Activated naive CD4-positive, alpha-beta T cell treated with anti-CD3 and anti-CD28 coated beads, Interleukin-2, amount 10 ng/mL, durations not matched to agents 7 days and 5 days (primary cell): Measurements from ENCODE around the gene IL12RB1.
"Not testable (repeated sequence)": the region's sequence is repeated elsewhere in the genome, so short reads cannot be mapped to it uniquely, and the experiment has no call there.

Experiments
- CTCF ChIA-PET: fragments of 350-600 bp; sonication (Branson Sonifier 250); formaldehyde crosslinking; loops from one replicate; lab custom pipeline; 2021; ENCODE audit warnings: antibody characterized with exemption; lab: Charles Lee
- DNase-seq: peaks from one replicate; pipeline ENCODE4 v3.0.0-alpha.2; 2020
- H3K27ac Mint-ChIP-seq: one replicate; pipeline ENCODE4 v1.8.0; 2021; ENCODE audit warnings: mild to moderate bottlenecking, moderate library complexity, mixed read lengths
- H3K27me3 Mint-ChIP-seq: one replicate; pipeline ENCODE4 v1.8.0; 2021; ENCODE audit warnings: mild to moderate bottlenecking, mixed read lengths
- H3K36me3 Mint-ChIP-seq: one replicate; pipeline ENCODE4 v1.8.0; 2021; ENCODE audit warnings: mixed read lengths
- H3K4me1 Mint-ChIP-seq: one replicate; pipeline ENCODE4 v1.8.0; 2021; ENCODE audit warnings: mixed read lengths
- H3K4me3 Mint-ChIP-seq: one replicate; pipeline ENCODE4 v1.8.0; 2021; ENCODE audit warnings: mild to moderate bottlenecking, moderate library complexity, mixed read lengths
- H3K9me3 Mint-ChIP-seq: one replicate; pipeline ENCODE4 v1.8.0; 2021; ENCODE audit warnings: mixed read lengths

Gene IL12RB1

DNA sequence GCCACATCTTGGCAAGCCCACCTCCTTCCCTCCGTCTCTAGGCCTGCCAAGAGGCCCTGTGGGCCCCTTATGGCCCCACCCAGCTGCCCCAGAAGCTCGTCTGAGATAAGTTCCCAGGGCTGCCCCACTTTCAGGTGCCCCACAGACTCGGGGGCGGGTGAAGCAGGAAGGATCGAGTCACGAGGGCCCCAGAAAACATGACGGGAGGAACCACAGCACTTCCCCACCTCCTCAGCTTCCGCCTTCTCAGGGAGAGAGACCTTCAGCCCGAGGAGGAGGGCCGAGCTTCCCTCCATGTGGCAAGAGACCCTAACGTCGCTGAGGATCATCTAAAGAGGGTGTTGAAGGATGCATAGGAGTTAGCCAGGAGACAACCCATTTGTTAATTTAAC lies 4.5 kb upstream of the IL12RB1 start:
- DNase-seq, result peak; percentile 89
- peaks cover 7% of the 10 kb centered on the region for H3K27me3 Mint-ChIP-seq
- peaks cover 77% of the 10 kb centered on the region for H3K4me1 Mint-ChIP-seq
- H3K27ac Mint-ChIP-seq, result peak overlapping the region; percentile 98
- CTCF ChIA-PET, result interaction anchor here (1.0 to 1.5 kb wide), 4 partner anchors 8 to 188 kb away, joined by 3 to 6 read pairs (median 4); no protein-coding TSS in a partner anchor
- H3K9me3 Mint-ChIP-seq, result no peaks in the 10 kb centered on the region
- H3K36me3 Mint-ChIP-seq, result peaks cover 4% of the 10 kb centered on the region
- peak overlapping the region; percentile 47 for H3K4me3 Mint-ChIP-seq

GRCh38 chr19:18090545-18091216 lies 3.9 kb upstream of the IL12RB1 start:
- peaks cover 7% of the 10 kb centered on the region for H3K27me3 Mint-ChIP-seq
- DNase-seq, result no peak
- peaks cover 79% of the 10 kb centered on the region for H3K4me1 Mint-ChIP-seq
- peak overlapping the region; percentile 98 for H3K27ac Mint-ChIP-seq
- H3K4me3 Mint-ChIP-seq, result peak overlapping the region; percentile 47
- no peaks in the 10 kb centered on the region for H3K9me3 Mint-ChIP-seq
- H3K36me3 Mint-ChIP-seq, result peaks cover 4% of the 10 kb centered on the region
- CTCF ChIA-PET, result interaction anchor here (1.0 to 1.5 kb wide), 4 partner anchors 8 to 189 kb away, joined by 3 to 6 read pairs (median 4); no protein-coding TSS in a partner anchor

DNA sequence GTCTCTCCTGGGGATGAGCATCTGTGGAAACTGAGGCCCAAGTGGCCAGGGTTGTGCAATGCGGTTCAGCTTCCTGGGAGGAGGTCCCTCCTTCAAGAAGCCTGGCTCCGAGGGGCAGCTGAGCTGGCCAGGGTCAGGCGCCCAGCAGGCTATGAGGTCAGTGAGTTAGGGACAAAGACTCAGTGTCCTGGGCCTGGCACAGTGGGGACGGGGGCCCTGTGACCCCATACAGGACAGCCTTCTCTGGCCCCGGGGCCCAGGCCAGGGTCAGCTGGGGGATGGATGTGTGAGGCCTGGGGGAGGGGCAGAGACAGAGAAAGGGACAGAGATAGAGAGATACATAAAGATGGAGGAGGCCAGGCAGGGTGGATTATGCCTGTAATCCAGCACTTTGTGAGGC lies 3.0 kb upstream of the IL12RB1 start:
- peaks cover 7% of the 10 kb centered on the region for H3K27me3 Mint-ChIP-seq
- CTCF ChIA-PET, result interaction anchor here (1.5 kb wide), 1 partner anchor 23 kb away, joined by 6 read pairs; no protein-coding TSS in a partner anchor

GRCh38 chr19:18089096-18089541 lies 2.4 kb upstream of the IL12RB1 start:
- DNase-seq, result peak; percentile 68
- peaks cover 13% of the 10 kb centered on the region for H3K36me3 Mint-ChIP-seq
- not testable (repeated sequence) for H3K4me3 Mint-ChIP-seq, H3K27me3 Mint-ChIP-seq, H3K9me3 Mint-ChIP-seq
- peak overlapping the region; percentile 98 for H3K27ac Mint-ChIP-seq
- CTCF ChIA-PET, result interaction anchor here (1.0 to 1.4 kb wide), 4 partner anchors 23 to 91 kb away, joined by 3 to 4 read pairs (median 4); no protein-coding TSS in a partner anchor
- peaks cover 90% of the 10 kb centered on the region for H3K4me1 Mint-ChIP-seq

More for the DNA sequence above, 3.0 kb upstream of the IL12RB1 start:
- H3K27ac Mint-ChIP-seq, result peak overlapping the region; percentile 98
- no peak overlapping the region for H3K4me3 Mint-ChIP-seq
- DNase-seq, result no peak
- H3K36me3 Mint-ChIP-seq, result peaks cover 7% of the 10 kb centered on the region
- no peaks in the 10 kb centered on the region for H3K9me3 Mint-ChIP-seq
- peaks cover 84% of the 10 kb centered on the region for H3K4me1 Mint-ChIP-seq

- peaks cover 6% of the 10 kb centered on the region for H3K9me3 Mint-ChIP-seq
- peak overlapping the region; percentile 98 for H3K27ac Mint-ChIP-seq
- no peak for DNase-seq
- H3K4me1 Mint-ChIP-seq, result peaks cover 71% of the 10 kb centered on the region
- peaks cover 36% of the 10 kb centered on the region for H3K36me3 Mint-ChIP-seq
- peak overlapping the region; percentile 99 for H3K4me3 Mint-ChIP-seq
- CTCF ChIA-PET, result interaction anchor here (1.3 kb wide), 1 partner anchor 12 kb away, joined by 4 read pairs; the partner anchor contains the start of gene MAST3
- no peaks in the 10 kb centered on the region for H3K27me3 Mint-ChIP-seq
These were observed 854 bp downstream of the IL12RB1 start for GRCh38 chr19:18085702-18086457.

- H3K4me1 Mint-ChIP-seq, result peaks cover 55% of the 10 kb centered on the region
- DNase-seq, result no peak
- H3K9me3 Mint-ChIP-seq, result peaks cover 6% of the 10 kb centered on the region
These were observed 2.6 kb downstream of the IL12RB1 start for GRCh38 chr19:18083929-18084684.

GRCh38 chr19:18074192-18074591 lies 12.5 kb downstream of the IL12RB1 start:
- H3K27me3 Mint-ChIP-seq, result no peaks in the 10 kb centered on the region
- H3K27ac Mint-ChIP-seq, result peak overlapping the region; percentile 13
- H3K4me3 Mint-ChIP-seq, result no peak overlapping the region
- no peaks in the 10 kb centered on the region for H3K9me3 Mint-ChIP-seq
- peaks cover 16% of the 10 kb centered on the region for H3K4me1 Mint-ChIP-seq
- CTCF ChIA-PET, result interaction anchor here (0.7 kb wide), 1 partner anchor 97 kb away, joined by 3 read pairs; no protein-coding TSS in a partner anchor
- peaks cover 44% of the 10 kb centered on the region for H3K36me3 Mint-ChIP-seq
- DNase-seq, result no peak

More at GRCh38 chr19:18083929-18084684, 2.6 kb downstream of the IL12RB1 start:
- peak overlapping the region; percentile 70 for H3K4me3 Mint-ChIP-seq
- H3K36me3 Mint-ChIP-seq, result peaks cover 47% of the 10 kb centered on the region
- CTCF ChIA-PET, result interaction anchor here (0.7 kb wide), 1 partner anchor 161 kb away, joined by 4 read pairs; no protein-coding TSS in a partner anchor
- no peak overlapping the region for H3K27ac Mint-ChIP-seq
- H3K27me3 Mint-ChIP-seq, result no peaks in the 10 kb centered on the region

GRCh38 chr19:18073197-18073596 lies 13.5 kb downstream of the IL12RB1 start:
- CTCF ChIA-PET, result no interaction called here
- Mint-ChIP-seq H3K9me3 (no peaks in the 10 kb centered on the region), H3K4me3 (no peak overlapping the region), H3K36me3 (peaks cover 46% of the 10 kb centered on the region), H3K27me3 (no peaks in the 10 kb centered on the region), H3K4me1 (peaks cover 16% of the 10 kb centered on the region), H3K27ac (peak overlapping the region; percentile 60)
- DNase-seq, result no peak

DNA sequence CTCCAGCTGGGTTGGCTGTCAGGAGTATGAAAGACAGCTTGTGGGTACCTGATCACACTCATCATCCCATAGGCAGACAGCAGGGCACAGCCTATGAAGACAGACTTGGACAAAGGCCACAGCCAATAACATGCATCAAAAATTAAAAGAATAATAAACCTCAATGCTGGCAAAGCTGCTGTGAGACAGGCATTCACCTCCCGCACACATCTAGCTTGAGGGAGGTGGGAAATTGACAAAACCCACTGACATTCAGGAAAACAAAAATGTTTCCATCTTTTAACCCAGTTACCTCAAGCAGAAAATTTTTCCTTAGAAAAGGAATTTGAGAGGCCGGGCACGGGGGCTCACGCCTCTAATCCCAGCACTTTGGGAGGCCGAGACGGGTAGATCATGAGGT lies 14.4 kb downstream of the IL12RB1 start:
- Mint-ChIP-seq H3K4me1 (peaks cover 16% of the 10 kb centered on the region), H3K9me3 (no peaks in the 10 kb centered on the region), H3K27ac (no peak overlapping the region), H3K36me3 (peaks cover 49% of the 10 kb centered on the region), H3K4me3 (no peak overlapping the region), H3K27me3 (no peaks in the 10 kb centered on the region)
- CTCF ChIA-PET, result interaction anchor here (1.7 kb wide), 1 partner anchor 15 kb away, joined by 5 read pairs; no protein-coding TSS in a partner anchor
- no peak for DNase-seq

DNA sequence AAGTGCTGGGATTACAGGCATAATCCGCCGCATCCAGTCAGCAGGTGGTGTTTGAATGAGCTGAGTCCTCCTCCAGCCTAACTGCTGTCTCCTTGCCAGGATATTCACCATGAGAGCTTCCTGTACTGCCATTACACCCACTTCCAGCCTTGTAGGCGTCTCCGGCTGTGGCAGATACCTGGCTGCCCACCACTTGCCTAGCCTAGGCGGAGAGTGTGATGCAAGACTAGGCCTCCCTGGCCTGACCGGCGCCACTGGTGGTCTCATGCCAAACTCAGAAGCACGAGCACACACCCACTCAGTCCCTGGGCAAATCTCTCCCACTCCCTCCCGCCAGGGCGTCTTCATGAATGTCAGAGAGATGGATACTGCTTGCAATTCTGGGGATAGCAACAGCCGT lies 16.6 kb downstream of the IL12RB1 start:
- Mint-ChIP-seq H3K4me3 (no peak overlapping the region), H3K4me1 (peaks cover 16% of the 10 kb centered on the region), H3K27me3 (no peaks in the 10 kb centered on the region), H3K9me3 (no peaks in the 10 kb centered on the region), H3K27ac (no peak overlapping the region), H3K36me3 (peaks cover 46% of the 10 kb centered on the region)
- no peak for DNase-seq
- CTCF ChIA-PET, result interaction anchor here (0.9 kb wide), 1 partner anchor 39 kb away, joined by 3 read pairs; no protein-coding TSS in a partner anchor

GRCh38 chr19:18069383-18069782 lies 17.4 kb downstream of the IL12RB1 start:
- H3K9me3 Mint-ChIP-seq, result no peaks in the 10 kb centered on the region
- peaks cover 52% of the 10 kb centered on the region for H3K36me3 Mint-ChIP-seq
- H3K27me3 Mint-ChIP-seq, result no peaks in the 10 kb centered on the region
- CTCF ChIA-PET, result no interaction called here
- DNase-seq, result no peak
- peaks cover 15% of the 10 kb centered on the region for H3K4me1 Mint-ChIP-seq
- no peak overlapping the region for H3K27ac Mint-ChIP-seq
- no peak overlapping the region for H3K4me3 Mint-ChIP-seq

DNA sequence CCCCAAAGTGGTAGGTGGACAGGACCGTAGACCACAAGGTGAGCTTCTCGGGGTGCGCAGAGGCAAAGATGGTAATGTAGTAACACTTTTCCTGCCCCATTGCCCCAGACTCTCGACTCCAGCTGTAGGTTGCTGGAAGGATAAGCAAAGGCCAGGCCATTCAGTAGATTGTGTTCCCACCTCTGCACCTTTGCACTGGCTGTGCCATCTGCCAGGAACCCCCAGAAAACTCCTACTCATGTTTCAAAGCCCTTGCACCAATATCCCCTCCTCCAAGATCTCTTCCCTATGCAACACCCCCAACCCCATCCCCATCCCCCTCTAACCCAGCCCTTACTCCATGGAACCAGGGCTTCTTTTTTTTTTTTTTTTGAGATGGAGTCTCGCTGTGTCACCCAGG lies 18.3 kb downstream of the IL12RB1 start:
- CTCF ChIA-PET, result no interaction called here
- Mint-ChIP-seq H3K9me3 (no peaks in the 10 kb centered on the region), H3K27ac (no peak overlapping the region), H3K27me3 (no peaks in the 10 kb centered on the region), H3K36me3 (peaks cover 48% of the 10 kb centered on the region), H3K4me3 (no peak overlapping the region), H3K4me1 (peaks cover 6% of the 10 kb centered on the region)
- no peak for DNase-seq

DNA sequence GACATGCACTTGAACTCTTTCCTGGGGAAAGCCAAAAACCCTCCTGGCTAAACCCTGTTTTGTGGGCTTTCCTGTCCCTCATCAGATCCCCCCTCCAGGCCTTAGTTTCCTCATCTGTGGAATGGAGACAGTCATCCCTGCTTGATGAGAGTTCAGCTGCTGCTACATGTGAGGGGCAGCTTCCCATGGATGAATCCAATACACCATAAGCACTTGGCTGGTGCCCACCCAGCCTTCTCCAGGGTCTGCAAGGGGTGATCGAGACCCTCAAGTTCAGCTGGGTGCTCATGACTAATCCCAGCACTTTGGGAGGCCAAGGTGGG lies 21.6 kb downstream of the IL12RB1 start:
- H3K9me3 Mint-ChIP-seq, result no peaks in the 10 kb centered on the region
- no peak overlapping the region for H3K27ac Mint-ChIP-seq
- no peaks in the 10 kb centered on the region for H3K27me3 Mint-ChIP-seq
- CTCF ChIA-PET, result interaction anchor here (1.5 kb wide), 1 partner anchor 23 kb away, joined by 4 read pairs; no protein-coding TSS in a partner anchor
- peaks cover 39% of the 10 kb centered on the region for H3K36me3 Mint-ChIP-seq
- H3K4me3 Mint-ChIP-seq, result no peak overlapping the region
- H3K4me1 Mint-ChIP-seq, result peaks cover 2% of the 10 kb centered on the region
- no peak for DNase-seq
